ENCODE results near the gene GNLY. TPM values are rescaled to one million over a fixed set of nuclear protein-coding genes. Genes with fewer than 3 reads are reported as not detected.

The GNLY gene
- total RNA-seq (2016; rRNA removed; fragmentation: Illumina TruSeq; extraction: Trizol) (not detected in 2 replicates), polyA plus RNA-seq (2011; rRNA removed) (not detected in 2 replicates), polyA minus RNA-seq (2011; rRNA and poly(A)+ RNA removed; ENCODE audit: low replicate concordance) (not detected in 2 replicates), Bru-seq, nascent RNA (not detected), BruChase-seq, experiment 1, labeled RNA remaining after a 6-hour chase (percentile 14 among the genes with signal in this experiment), BruChase-seq, experiment 2, labeled RNA remaining after a 2-hour chase (percentile 23 among the genes with signal in this experiment)
- not detected in 2 replicates for total RNA-seq (2016; cell fraction: cytosol; rRNA removed; fragmentation: Illumina TruSeq; extraction: Trizol; ENCODE audit: low read depth)
- not detected in 2 replicates for total RNA-seq (2016; cell fraction: insoluble cytoplasmic fraction; rRNA removed; fragmentation: Illumina TruSeq; extraction: Trizol)
- not detected in 2 replicates for total RNA-seq (2016; cell fraction: membrane; rRNA removed; fragmentation: Illumina TruSeq; extraction: Trizol)
- total RNA-seq (2016; cell fraction: nucleus; rRNA removed; fragmentation: Illumina TruSeq; extraction: Trizol), result not detected in 2 replicates
- not detected in 2 replicates for polyA plus RNA-seq (2011; cell fraction: cytosol; rRNA removed)
- 0.23 TPM in 1 of 2 replicates, not detected in the other for polyA plus RNA-seq (2011; cell fraction: nucleus; rRNA removed)
- polyA plus RNA-seq (2012), result 0.07 and 0.16 TPM in 2 replicates
- polyA plus RNA-seq (2016; cell fraction: cytosol; fragmentation: Illumina TruSeq; extraction: Trizol; ENCODE audit: low read depth), result not detected in 2 replicates
- polyA plus RNA-seq (2016; cell fraction: insoluble cytoplasmic fraction; fragmentation: Illumina TruSeq; extraction: Trizol; ENCODE audit: low read depth), result not detected in 2 replicates
- polyA plus RNA-seq (2016; cell fraction: membrane; fragmentation: Illumina TruSeq; extraction: Trizol; ENCODE audit: low read depth), result not detected in 2 replicates
- polyA plus RNA-seq (2016; cell fraction: nucleus; fragmentation: Illumina TruSeq; extraction: Trizol; ENCODE audit: insufficient read depth, low read depth), result not detected in 2 replicates
- polyA minus RNA-seq (2011; cell fraction: cytosol; rRNA and poly(A)+ RNA removed), result not detected in 2 replicates
- polyA minus RNA-seq (2011; cell fraction: nucleus; rRNA and poly(A)+ RNA removed), result not detected in 2 replicates
- long read RNA-seq, experiment 1, result 0 reads
- long read RNA-seq, experiment 2, result 0 reads

DNA sequence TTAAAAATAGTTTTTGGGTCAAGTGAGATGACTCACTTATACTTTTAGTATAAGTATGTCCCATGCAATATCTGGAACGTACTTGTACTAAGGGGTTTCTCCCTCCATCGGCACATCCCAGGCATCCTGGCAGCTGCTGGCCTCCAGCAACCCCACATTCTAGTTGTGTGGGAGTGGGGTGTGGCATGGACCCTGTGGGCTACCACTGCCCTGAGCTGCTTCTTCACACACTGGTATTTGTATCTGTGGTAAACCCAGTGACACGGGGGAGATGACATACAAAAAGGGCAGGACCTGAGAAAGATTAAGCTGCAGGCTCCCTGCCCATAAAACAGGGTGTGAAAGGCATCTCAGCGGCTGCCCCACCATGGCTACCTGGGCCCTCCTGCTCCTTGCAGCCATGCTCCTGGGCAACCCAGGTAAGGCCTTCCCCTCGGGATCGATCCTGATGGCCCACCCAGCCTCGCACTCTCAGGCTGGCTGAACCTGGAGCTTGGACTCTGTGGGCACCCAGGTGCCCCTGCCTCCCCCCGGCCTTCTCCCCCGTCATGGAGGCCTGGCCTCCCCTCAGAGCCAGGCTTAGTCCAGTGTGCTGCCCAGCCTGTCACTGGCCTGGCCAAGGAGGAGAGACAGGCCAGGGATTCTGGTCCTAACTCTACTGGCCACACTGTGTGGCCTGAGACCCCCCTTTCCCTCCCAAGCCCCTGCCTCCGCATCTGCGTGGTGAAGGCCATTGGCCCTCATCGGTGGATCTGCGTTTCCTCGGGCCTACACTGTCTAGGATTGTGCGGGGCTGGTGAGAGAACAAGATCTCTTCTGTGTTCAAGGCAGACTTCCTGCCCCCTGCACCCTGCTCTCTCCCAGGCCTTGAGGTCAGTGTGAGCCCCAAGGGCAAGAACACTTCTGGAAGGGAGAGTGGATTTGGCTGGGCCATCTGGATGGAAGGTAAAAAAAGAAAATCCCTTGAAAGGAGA is at the start of gene GNLY:
GNLY (plus strand) TSS at position 307 of the 974 bp plus-strand sequence; CDS start at position 368, 61 bp downstream.
- no peak within 1 kb of the TSS for H3K27ac ChIP-seq (ENCODE audit: extremely low read length, insufficient read depth, low read length)
- peaks cover 13 to 62% of the 10 kb centered on the region in 2 experiments; a peak in 4 of 5 replicates for H3K27me3 ChIP-seq (ENCODE audit: control insufficient read depth in 1 of 2, insufficient read depth in 2 of 2, low read length in 2 of 2)
- no peak for TF ChIP-seq ATRX (CRISPR knock-in tag; IDR thresholded peaks at IDR 0.05; ENCODE audit: borderline replicate concordance)
- TF ChIP-seq, protein P1, sequence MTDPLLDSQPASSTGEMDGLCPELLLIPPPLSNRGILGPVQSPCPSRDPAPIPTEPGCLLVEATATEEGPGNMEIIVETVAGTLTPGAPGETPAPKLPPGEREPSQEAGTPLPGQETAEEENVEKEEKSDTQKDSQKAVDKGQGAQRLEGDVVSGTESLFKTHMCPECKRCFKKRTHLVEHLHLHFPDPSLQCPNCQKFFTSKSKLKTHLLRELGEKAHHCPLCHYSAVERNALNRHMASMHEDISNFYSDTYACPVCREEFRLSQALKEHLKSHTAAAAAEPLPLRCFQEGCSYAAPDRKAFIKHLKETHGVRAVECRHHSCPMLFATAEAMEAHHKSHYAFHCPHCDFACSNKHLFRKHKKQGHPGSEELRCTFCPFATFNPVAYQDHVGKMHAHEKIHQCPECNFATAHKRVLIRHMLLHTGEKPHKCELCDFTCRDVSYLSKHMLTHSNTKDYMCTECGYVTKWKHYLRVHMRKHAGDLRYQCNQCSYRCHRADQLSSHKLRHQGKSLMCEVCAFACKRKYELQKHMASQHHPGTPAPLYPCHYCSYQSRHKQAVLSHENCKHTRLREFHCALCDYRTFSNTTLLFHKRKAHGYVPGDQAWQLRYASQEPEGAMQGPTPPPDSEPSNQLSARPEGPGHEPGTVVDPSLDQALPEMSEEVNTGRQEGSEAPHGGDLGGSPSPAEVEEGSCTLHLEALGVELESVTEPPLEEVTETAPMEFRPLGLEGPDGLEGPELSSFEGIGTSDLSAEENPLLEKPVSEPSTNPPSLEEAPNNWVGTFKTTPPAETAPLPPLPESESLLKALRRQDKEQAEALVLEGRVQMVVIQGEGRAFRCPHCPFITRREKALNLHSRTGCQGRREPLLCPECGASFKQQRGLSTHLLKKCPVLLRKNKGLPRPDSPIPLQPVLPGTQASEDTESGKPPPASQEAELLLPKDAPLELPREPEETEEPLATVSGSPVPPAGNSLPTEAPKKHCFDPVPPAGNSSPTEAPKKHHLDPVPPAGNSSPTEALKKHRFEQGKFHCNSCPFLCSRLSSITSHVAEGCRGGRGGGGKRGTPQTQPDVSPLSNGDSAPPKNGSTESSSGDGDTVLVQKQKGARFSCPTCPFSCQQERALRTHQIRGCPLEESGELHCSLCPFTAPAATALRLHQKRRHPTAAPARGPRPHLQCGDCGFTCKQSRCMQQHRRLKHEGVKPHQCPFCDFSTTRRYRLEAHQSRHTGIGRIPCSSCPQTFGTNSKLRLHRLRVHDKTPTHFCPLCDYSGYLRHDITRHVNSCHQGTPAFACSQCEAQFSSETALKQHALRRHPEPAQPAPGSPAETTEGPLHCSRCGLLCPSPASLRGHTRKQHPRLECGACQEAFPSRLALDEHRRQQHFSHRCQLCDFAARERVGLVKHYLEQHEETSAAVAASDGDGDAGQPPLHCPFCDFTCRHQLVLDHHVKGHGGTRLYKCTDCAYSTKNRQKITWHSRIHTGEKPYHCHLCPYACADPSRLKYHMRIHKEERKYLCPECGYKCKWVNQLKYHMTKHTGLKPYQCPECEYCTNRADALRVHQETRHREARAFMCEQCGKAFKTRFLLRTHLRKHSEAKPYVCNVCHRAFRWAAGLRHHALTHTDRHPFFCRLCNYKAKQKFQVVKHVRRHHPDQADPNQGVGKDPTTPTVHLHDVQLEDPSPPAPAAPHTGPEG (CRISPR knock-in tag; IDR thresholded peaks at IDR 0.05), result no peak
- no peak within 1 kb of the TSS for H3K4me3 ChIP-seq (replicated peaks in 1 of 3; ENCODE audit: insufficient read depth in 1 of 3, low read depth in 2 of 3, low read length in 3 of 3)
- CTCF ChIA-PET (ENCODE audit: low intra/inter-chr PET ratio, low total read pairs), result no interaction called here
- H3K4me2 ChIP-seq (ENCODE audit: low read depth, low read length), result no peak within 1 kb of the TSS
- no peaks in the 10 kb centered on the region for H3K79me2 ChIP-seq (ENCODE audit: insufficient read depth, low read length)
- in situ Hi-C loops (cut with HindIII; ENCODE audit: extremely low pct_ligation_motif_present, low pct_unique_long_range_greater_than_20kb) (no loop called here), intact Hi-C loops (cut with micrococcal nuclease; ENCODE audit: unreplicated experiment) (no loop called here)
- H4K20me1 ChIP-seq (ENCODE audit: insufficient read depth, low read length), result no peaks in the 10 kb centered on the region
- no peaks in the 10 kb centered on the region for H3K9me3 ChIP-seq (ENCODE audit: low read length)
- ATAC-seq (peak; percentile 10; the same call in 2 of the 3 replicates), DNase-seq (ENCODE audit: low spot score) (no peak), FAIRE-seq (no peak)
- H3K9ac ChIP-seq (ENCODE audit: insufficient read depth, low read depth, low read length), result no peak within 1 kb of the TSS
- no peaks in the 10 kb centered on the region for H3K36me3 ChIP-seq (replicated peaks in 1 of 2; ENCODE audit: control insufficient read depth in 1 of 2, insufficient read depth in 2 of 2, low read length in 2 of 2)
- H2AFZ ChIP-seq (ENCODE audit: low read length), result no peak within 1 kb of the TSS
- POLR2A ChIA-PET, result no interaction called here
- no peaks in the 10 kb centered on the region for H3K4me1 ChIP-seq (ENCODE audit: insufficient read depth, low read length)
- WGBS (ENCODE audit: low lambda C conversion rate), result 48% methylated on average over 14 of the region's 15 CpGs
- no TSS peak for BruUV-seq (replicated peaks)
